Gastrocnemius medialis (tissue), 4 donors: ENCODE measurements around the gene SRGAP1. TPM values are rescaled to one million over a fixed set of nuclear protein-coding genes. Genes with fewer than 3 reads are reported as not detected.
"Not testable (repeated sequence)": the region's sequence is repeated elsewhere in the genome, so short reads cannot be mapped to it uniquely, and the experiment has no call there.

Experiments
- ATAC-seq, 2 donors: fragments of 150-250 bp; one replicate each; pipeline ENCODE4 v1.9.1; 2016
- DNase-seq, 2 donors: peaks; one replicate each; pipeline ENCODE4 v3.0.0-alpha.2; 2019
- H3K27ac ChIP-seq, 4 donors: fragments of 200-600 bp; sonication (generic); 1 replicate in 1 of 4; 2 replicates in 3 of 4; pipeline ENCODE4 v1.5.1; 2016 to 2018; ENCODE audit warnings: mild to moderate bottlenecking in 2 of 4, moderate library complexity in 1 of 4
- H3K27me3 ChIP-seq, 3 donors: fragments of 200-600 bp; sonication (generic) in 2 of 3; 1 replicate in 1 of 3; 2 replicates in 2 of 3; pipeline versions ENCODE4 v1.5.1 to v1.6.0; 2016 to 2019; ENCODE audit warnings: mild to moderate bottlenecking in 1 of 3, moderate library complexity in 1 of 3
- H3K36me3 ChIP-seq, 2 donors: fragments of 200-600 bp; sonication (generic) in 1 of 2; one replicate each; pipeline ENCODE4 v1.5.1; 2017 to 2018
- H3K4me1 ChIP-seq, 2 donors: fragments of 200-600 bp; sonication (generic) in 1 of 2; one replicate each; pipeline ENCODE4 v1.5.1; 2016 to 2017; ENCODE audit warnings: mild to moderate bottlenecking in 2 of 2
- H3K4me3 ChIP-seq, 4 donors: fragments of 200-600 bp; sonication (generic) in 3 of 4; 1 replicate in 1 of 4; 2 replicates in 3 of 4; pipeline ENCODE4 v1.5.1; 2016 to 2019; ENCODE audit warnings: mild to moderate bottlenecking in 2 of 4
- H3K9me3 ChIP-seq, 3 donors: fragments of 200-600 bp; sonication (generic) in 2 of 3; 1 replicate in 1 of 3; 2 replicates in 2 of 3; pipeline ENCODE4 v1.5.1; 2016 to 2019
- CTCF ChIP-seq, 5 experiments: fragments of 450-650 bp in 3 of 5; fragments of 200-600 bp in 2 of 5; sonication (generic) in 2 of 5; IDR thresholded peaks in 4 of 5; conservative IDR thresholded peaks in 1 of 5; 1 replicate in 4 of 5; 2 replicates in 1 of 5; pipeline ENCODE4 v1.5.1; 2016 to 2019; ENCODE audit warnings: antibody characterized with exemption in 5 of 5, mild to moderate bottlenecking in 3 of 5, moderate library complexity in 3 of 5
- POLR2A ChIP-seq, 2 donors: fragments of 450-650 bp; IDR thresholded peaks; one replicate each; pipeline ENCODE4 v1.6.1; 2017; ENCODE audit warnings: antibody characterized with exemption in 2 of 2, mild to moderate bottlenecking in 2 of 2, moderate library complexity in 2 of 2
- in situ Hi-C, 4 donors: fragments of 200-750 bp; cut with MboI; loops; one replicate each; pipeline versions ENCODE4 v1.15.0 to v1.8.0; 2017; ENCODE audit warnings: low sequenced_read_pairs in 4 of 4
- intact Hi-C: fragments of 100-400 bp; cut with DNase I; formaldehyde crosslinking; loops from one replicate; pipeline ENCODE4 v1.15.1; 2023; ENCODE audit warnings: low total_unique reads
- total RNA-seq, 4 donors: library from RNA; depleted of rRNA; stranded (reverse); fragments of >200 nt; gene quantifications; one replicate each; pipeline versions ENCODE4 v1.1.0 to v1.2.3, GENCODE V29; 2016

Gene SRGAP1
- total RNA-seq, 4 donors from 2014 or later, result 0.36 to 0.85 (median 0.66) TPM

DNA sequence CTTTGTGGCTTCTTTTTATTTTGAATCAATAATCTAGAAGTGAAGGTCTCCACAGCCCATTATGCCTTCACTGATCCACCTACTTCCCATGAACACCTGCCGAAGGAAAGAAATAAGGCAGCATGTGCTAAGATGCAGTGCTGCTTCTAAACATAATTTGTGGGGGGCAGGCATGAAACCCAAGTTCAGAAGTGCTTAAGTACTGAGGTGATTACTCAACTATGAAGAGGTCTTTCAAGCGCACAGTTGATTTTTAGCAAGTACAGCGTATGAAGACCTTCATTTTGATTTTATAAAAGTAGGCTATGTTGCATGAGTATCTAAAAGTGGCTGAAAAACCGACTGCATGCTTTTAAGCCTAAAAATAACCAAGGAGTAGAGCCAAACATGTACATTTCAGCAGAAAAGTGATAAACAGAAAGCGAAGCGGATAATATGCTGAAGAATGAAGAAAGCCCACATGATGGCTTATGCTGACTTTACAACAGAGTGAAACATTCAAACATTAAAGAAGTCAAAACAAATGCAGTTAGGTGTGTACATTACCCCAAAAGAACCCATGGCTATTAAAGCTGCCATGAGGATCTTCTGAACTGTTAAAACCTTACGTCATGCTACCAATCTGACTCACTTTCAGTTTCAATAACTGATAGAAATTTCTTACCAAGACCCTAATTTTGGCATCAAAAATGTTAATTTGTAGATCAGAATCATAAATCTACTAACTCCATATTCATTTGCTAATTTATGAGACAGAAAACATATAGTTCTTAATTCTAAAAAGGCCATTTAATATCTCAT lies 348.3 kb downstream of the SRGAP1 start:
- no peak for DNase-seq
- Histone ChIP-seq H3K9me3 (no peaks in the 10 kb centered on the region), H3K27me3 (no peaks in the 10 kb centered on the region), H3K36me3 (peaks cover 0 to 14% of the 10 kb centered on the region in 2 donors), H3K27ac (no peak overlapping the region), H3K4me3 (no peak overlapping the region), H3K4me1 (no peaks in the 10 kb centered on the region)
- intact Hi-C loops, result no loop called here
- TF ChIP-seq CTCF (IDR thresholded peaks at IDR 0.05 in 4 of 5, conservative IDR thresholded peaks at IDR 0.05 in 1 of 5) (no peak), POLR2A (IDR thresholded peaks at IDR 0.05) (no peak)
- in situ Hi-C loops, result no loop called here
- no peak for ATAC-seq

DNA sequence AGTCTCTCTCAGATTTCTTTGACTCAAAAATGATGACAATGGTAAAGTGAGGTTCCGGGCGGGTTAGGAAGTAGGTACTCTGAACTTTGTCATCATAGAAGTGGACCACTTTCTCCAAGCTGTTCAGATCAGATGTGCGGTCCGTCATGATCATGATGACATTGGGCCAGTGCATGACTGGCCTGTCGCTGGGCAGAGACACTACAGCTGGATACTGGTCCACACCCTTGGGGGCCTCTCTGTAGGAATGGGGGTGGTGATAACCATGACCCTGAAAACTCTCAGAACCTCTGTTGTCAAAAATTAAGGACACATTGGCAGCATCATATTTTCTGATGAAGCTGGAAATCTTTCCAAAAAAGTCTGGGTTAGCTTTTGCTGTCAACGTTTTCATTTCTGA lies 349.4 kb downstream of the SRGAP1 start:
- TF ChIP-seq POLR2A (IDR thresholded peaks at IDR 0.05) (no peak), CTCF (IDR thresholded peaks at IDR 0.05 in 4 of 5, conservative IDR thresholded peaks at IDR 0.05 in 1 of 5) (no peak)
- in situ Hi-C loops, result no loop called here
- DNase-seq, result no peak
- Histone ChIP-seq H3K4me3 (no peak overlapping the region), H3K4me1 (no peaks in the 10 kb centered on the region), H3K27ac (no peak overlapping the region), H3K9me3 (no peaks in the 10 kb centered on the region), H3K36me3 (peaks cover 0 to 14% of the 10 kb centered on the region in 2 donors), H3K27me3 (no peaks in the 10 kb centered on the region)
- intact Hi-C loops, result no loop called here
- ATAC-seq, result no peak

GRCh38 chr12:64194333-64195149 lies 350.0 kb downstream of the SRGAP1 start:
- H3K36me3 ChIP-seq, result peaks cover 0 to 14% of the 10 kb centered on the region in 2 donors
- H3K9me3 ChIP-seq, result no peaks in the 10 kb centered on the region
- no peaks in the 10 kb centered on the region for H3K4me1 ChIP-seq
- DNase-seq (no peak), ATAC-seq (no peak)
- intact Hi-C loops, result no loop called here
- H3K4me3 ChIP-seq, result no peak overlapping the region
- in situ Hi-C loops, result no loop called here
- no peak overlapping the region for H3K27ac ChIP-seq
- H3K27me3 ChIP-seq, result no peaks in the 10 kb centered on the region
- TF ChIP-seq POLR2A (IDR thresholded peaks at IDR 0.05), result no peak
- TF ChIP-seq CTCF (IDR thresholded peaks at IDR 0.05 in 4 of 5, conservative IDR thresholded peaks at IDR 0.05 in 1 of 5), result no peak

- intact Hi-C loops, H3K27ac ChIP-seq, H3K9me3 ChIP-seq, H3K4me1 ChIP-seq, H3K4me3 ChIP-seq, DNase-seq, H3K27me3 ChIP-seq, in situ Hi-C loops, ATAC-seq: not testable (repeated sequence)
- H3K36me3 ChIP-seq, result peaks cover 0 to 14% of the 10 kb centered on the region in 2 donors
Observed at GRCh38 chr12:64195841-64196240, 351.3 kb downstream of the SRGAP1 start.

- in situ Hi-C loops, result no loop called here
- no peak overlapping the region for H3K27ac ChIP-seq
- intact Hi-C loops, result no loop called here
- DNase-seq, result no peak
- no peaks in the 10 kb centered on the region for H3K4me1 ChIP-seq
- no peaks in the 10 kb centered on the region for H3K9me3 ChIP-seq
- TF ChIP-seq CTCF (IDR thresholded peaks at IDR 0.05 in 4 of 5, conservative IDR thresholded peaks at IDR 0.05 in 1 of 5) (no peak), POLR2A (IDR thresholded peaks at IDR 0.05) (no peak)
- no peak overlapping the region for H3K4me3 ChIP-seq
- H3K36me3 ChIP-seq, result no peaks in the 10 kb centered on the region
- no peak for ATAC-seq
- no peaks in the 10 kb centered on the region for H3K27me3 ChIP-seq
Observed at GRCh38 chr12:64203036-64203435, 358.5 kb downstream of the SRGAP1 start.
